Ectodermal cell (in vitro differentiated cells): ENCODE measurements around the gene SEMA3E.

Experiments used
- H3K27ac ChIP-seq: 2 replicates; pipeline ENCODE4 v1.7.0; 2013; ENCODE audit warnings: mild to moderate bottlenecking, low read depth, low read length; ENCODE audit not compliant: insufficient read depth, poor library complexity, severe bottlenecking
- H3K27me3 ChIP-seq: 2 replicates; pipeline ENCODE4 v1.7.0; 2013; ENCODE audit warnings: mild to moderate bottlenecking, low read length; ENCODE audit not compliant: insufficient read depth, control insufficient read depth, poor library complexity, severe bottlenecking
- H3K36me3 ChIP-seq: one replicate; pipeline ENCODE4 v1.7.0; 2013; ENCODE audit warnings: low read length; ENCODE audit not compliant: control insufficient read depth, insufficient read depth
- H3K4me1 ChIP-seq: one replicate; pipeline ENCODE4 v1.7.0; 2013; ENCODE audit warnings: low read length; ENCODE audit not compliant: control insufficient read depth, insufficient read depth
- H3K4me3 ChIP-seq: 2 replicates; pipeline ENCODE4 v1.7.0; 2013; ENCODE audit warnings: low read depth, low read length, control low read depth; ENCODE audit not compliant: insufficient read depth
- H3K9me3 ChIP-seq: 2 replicates; pipeline ENCODE4 v1.7.0; 2013; ENCODE audit warnings: mild to moderate bottlenecking, low read length, moderate library complexity; ENCODE audit not compliant: control insufficient read depth
- WGBS, 2 experiments: methylation state at CpG; one replicate each; pipeline ENCODE4 v1.1.7; 2013; ENCODE audit warnings: missing lambda C conversion rate in 2 of 2; 5-methylcytosine and 5-hydroxymethylcytosine counted together

Gene SEMA3E

GRCh38 chr7:83504330-83504729 is 144.6 kb downstream of the SEMA3E start:
- no peaks in the 10 kb centered on the region for H3K27me3 ChIP-seq
- H3K4me1 ChIP-seq: no peaks in the 10 kb centered on the region
- H3K36me3 ChIP-seq: no peaks in the 10 kb centered on the region
- WGBS, 2 experiments: 81% methylated on average over 2 of the region's 2 CpGs
- no peak overlapping the region for H3K4me3 ChIP-seq
- H3K27ac ChIP-seq: no peak overlapping the region
- no peaks in the 10 kb centered on the region for H3K9me3 ChIP-seq

GRCh38 chr7:83502636-83503035 is 146.3 kb downstream of the SEMA3E start:
- Histone ChIP-seq H3K27me3 (no peaks in the 10 kb centered on the region), H3K9me3 (no peaks in the 10 kb centered on the region), H3K4me1 (no peaks in the 10 kb centered on the region), H3K36me3 (no peaks in the 10 kb centered on the region), H3K27ac (no peak overlapping the region), H3K4me3 (no peak overlapping the region)
- WGBS, 2 experiments: 100% methylated on average over 1 of the region's 2 CpGs; no CpG with 5 or more reads in 1 of the 2 experiments

GRCh38 chr7:83494683-83495082 is 154.3 kb downstream of the SEMA3E start:
- Histone ChIP-seq H3K27ac (no peak overlapping the region), H3K4me3 (no peak overlapping the region), H3K9me3 (no peaks in the 10 kb centered on the region), H3K27me3 (no peaks in the 10 kb centered on the region), H3K4me1 (no peaks in the 10 kb centered on the region), H3K36me3 (no peaks in the 10 kb centered on the region)
- WGBS, 2 experiments: 98 to 100% methylated on average over 1 to 2 of the region's 2 CpGs

- 91 to 97% methylated on average over 3 of the region's 3 CpGs for WGBS, 2 experiments
- no peaks in the 10 kb centered on the region for H3K4me1 ChIP-seq
- no peaks in the 10 kb centered on the region for H3K9me3 ChIP-seq
- H3K27me3 ChIP-seq: no peaks in the 10 kb centered on the region
- H3K4me3 ChIP-seq: no peak overlapping the region
- H3K36me3 ChIP-seq: no peaks in the 10 kb centered on the region
- no peak overlapping the region for H3K27ac ChIP-seq
Observed at GRCh38 chr7:83492802-83493201, 156.1 kb downstream of the SEMA3E start.

GRCh38 chr7:83487801-83488200 is 161.1 kb downstream of the SEMA3E start:
- no peaks in the 10 kb centered on the region for H3K4me1 ChIP-seq
- H3K27ac ChIP-seq: no peak overlapping the region
- no peak overlapping the region for H3K4me3 ChIP-seq
- H3K27me3 ChIP-seq: no peaks in the 10 kb centered on the region
- no peaks in the 10 kb centered on the region for H3K9me3 ChIP-seq
- 98 to 99% methylated on average over 2 of the region's 2 CpGs for WGBS, 2 experiments
- H3K36me3 ChIP-seq: no peaks in the 10 kb centered on the region

GRCh38 chr7:83486957-83487356 is 162.0 kb downstream of the SEMA3E start:
- Histone ChIP-seq H3K4me3 (no peak overlapping the region), H3K4me1 (no peaks in the 10 kb centered on the region), H3K9me3 (no peaks in the 10 kb centered on the region), H3K27me3 (no peaks in the 10 kb centered on the region), H3K36me3 (no peaks in the 10 kb centered on the region), H3K27ac (no peak overlapping the region)
- 88 to 100% methylated on average over 2 of the region's 2 CpGs for WGBS, 2 experiments

GRCh38 chr7:83486536-83486935 is 162.4 kb downstream of the SEMA3E start:
- H3K27me3 ChIP-seq: no peaks in the 10 kb centered on the region
- WGBS, 2 experiments: 94 to 96% methylated on average over 2 of the region's 2 CpGs
- H3K4me3 ChIP-seq: no peak overlapping the region
- no peak overlapping the region for H3K27ac ChIP-seq
- no peaks in the 10 kb centered on the region for H3K36me3 ChIP-seq
- no peaks in the 10 kb centered on the region for H3K4me1 ChIP-seq
- no peaks in the 10 kb centered on the region for H3K9me3 ChIP-seq

- WGBS, 2 experiments: 100% methylated on average over 1 of the region's 1 CpG; no CpG with 5 or more reads in 1 of the 2 experiments
Observed at GRCh38 chr7:83484826-83485225, 164.1 kb downstream of the SEMA3E start.

GRCh38 chr7:83484266-83484665 is 164.7 kb downstream of the SEMA3E start:
- H3K27ac ChIP-seq: no peak overlapping the region
- 95% methylated on average over 1 of the region's 1 CpG for WGBS, 2 experiments
- no peaks in the 10 kb centered on the region for H3K9me3 ChIP-seq
- H3K4me3 ChIP-seq: no peak overlapping the region
- no peaks in the 10 kb centered on the region for H3K36me3 ChIP-seq
- no peaks in the 10 kb centered on the region for H3K27me3 ChIP-seq
- H3K4me1 ChIP-seq: no peaks in the 10 kb centered on the region

More at GRCh38 chr7:83484826-83485225, 164.1 kb downstream of the SEMA3E start:
- Histone ChIP-seq H3K9me3 (no peaks in the 10 kb centered on the region), H3K36me3 (no peaks in the 10 kb centered on the region), H3K4me1 (no peaks in the 10 kb centered on the region), H3K27ac (no peak overlapping the region), H3K4me3 (no peak overlapping the region), H3K27me3 (no peaks in the 10 kb centered on the region)

- H3K4me3 ChIP-seq: no peak overlapping the region
- H3K27me3 ChIP-seq: no peaks in the 10 kb centered on the region
- no peak overlapping the region for H3K27ac ChIP-seq
- no peaks in the 10 kb centered on the region for H3K9me3 ChIP-seq
- 93% methylated on average over 1 of the region's 1 CpG; no CpG with 5 or more reads in 1 of the 2 experiments for WGBS, 2 experiments
- no peaks in the 10 kb centered on the region for H3K36me3 ChIP-seq
- no peaks in the 10 kb centered on the region for H3K4me1 ChIP-seq
Observed at GRCh38 chr7:83478616-83479015, 170.3 kb downstream of the SEMA3E start.

GRCh38 chr7:83476511-83477050 is 172.4 kb downstream of the SEMA3E start:
- Histone ChIP-seq H3K36me3 (no peaks in the 10 kb centered on the region), H3K9me3 (no peaks in the 10 kb centered on the region), H3K27ac (no peak overlapping the region), H3K4me1 (no peaks in the 10 kb centered on the region), H3K4me3 (no peak overlapping the region), H3K27me3 (no peaks in the 10 kb centered on the region)
- 92 to 93% methylated on average over 2 to 3 of the region's 4 CpGs for WGBS, 2 experiments
